Measurements from ENCODE around the gene INPPL1. TPM values are rescaled to one million over a fixed set of nuclear protein-coding genes. Genes with fewer than 3 reads are reported as not detected.
A peak's percentile ranks its signal among the peaks of the same experiment; 100 is the strongest.

INPPL1 gene, protein sequence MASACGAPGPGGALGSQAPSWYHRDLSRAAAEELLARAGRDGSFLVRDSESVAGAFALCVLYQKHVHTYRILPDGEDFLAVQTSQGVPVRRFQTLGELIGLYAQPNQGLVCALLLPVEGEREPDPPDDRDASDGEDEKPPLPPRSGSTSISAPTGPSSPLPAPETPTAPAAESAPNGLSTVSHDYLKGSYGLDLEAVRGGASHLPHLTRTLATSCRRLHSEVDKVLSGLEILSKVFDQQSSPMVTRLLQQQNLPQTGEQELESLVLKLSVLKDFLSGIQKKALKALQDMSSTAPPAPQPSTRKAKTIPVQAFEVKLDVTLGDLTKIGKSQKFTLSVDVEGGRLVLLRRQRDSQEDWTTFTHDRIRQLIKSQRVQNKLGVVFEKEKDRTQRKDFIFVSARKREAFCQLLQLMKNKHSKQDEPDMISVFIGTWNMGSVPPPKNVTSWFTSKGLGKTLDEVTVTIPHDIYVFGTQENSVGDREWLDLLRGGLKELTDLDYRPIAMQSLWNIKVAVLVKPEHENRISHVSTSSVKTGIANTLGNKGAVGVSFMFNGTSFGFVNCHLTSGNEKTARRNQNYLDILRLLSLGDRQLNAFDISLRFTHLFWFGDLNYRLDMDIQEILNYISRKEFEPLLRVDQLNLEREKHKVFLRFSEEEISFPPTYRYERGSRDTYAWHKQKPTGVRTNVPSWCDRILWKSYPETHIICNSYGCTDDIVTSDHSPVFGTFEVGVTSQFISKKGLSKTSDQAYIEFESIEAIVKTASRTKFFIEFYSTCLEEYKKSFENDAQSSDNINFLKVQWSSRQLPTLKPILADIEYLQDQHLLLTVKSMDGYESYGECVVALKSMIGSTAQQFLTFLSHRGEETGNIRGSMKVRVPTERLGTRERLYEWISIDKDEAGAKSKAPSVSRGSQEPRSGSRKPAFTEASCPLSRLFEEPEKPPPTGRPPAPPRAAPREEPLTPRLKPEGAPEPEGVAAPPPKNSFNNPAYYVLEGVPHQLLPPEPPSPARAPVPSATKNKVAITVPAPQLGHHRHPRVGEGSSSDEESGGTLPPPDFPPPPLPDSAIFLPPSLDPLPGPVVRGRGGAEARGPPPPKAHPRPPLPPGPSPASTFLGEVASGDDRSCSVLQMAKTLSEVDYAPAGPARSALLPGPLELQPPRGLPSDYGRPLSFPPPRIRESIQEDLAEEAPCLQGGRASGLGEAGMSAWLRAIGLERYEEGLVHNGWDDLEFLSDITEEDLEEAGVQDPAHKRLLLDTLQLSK
- total RNA-seq: 86.5 and 92.2 TPM in 2 replicates

DNA sequence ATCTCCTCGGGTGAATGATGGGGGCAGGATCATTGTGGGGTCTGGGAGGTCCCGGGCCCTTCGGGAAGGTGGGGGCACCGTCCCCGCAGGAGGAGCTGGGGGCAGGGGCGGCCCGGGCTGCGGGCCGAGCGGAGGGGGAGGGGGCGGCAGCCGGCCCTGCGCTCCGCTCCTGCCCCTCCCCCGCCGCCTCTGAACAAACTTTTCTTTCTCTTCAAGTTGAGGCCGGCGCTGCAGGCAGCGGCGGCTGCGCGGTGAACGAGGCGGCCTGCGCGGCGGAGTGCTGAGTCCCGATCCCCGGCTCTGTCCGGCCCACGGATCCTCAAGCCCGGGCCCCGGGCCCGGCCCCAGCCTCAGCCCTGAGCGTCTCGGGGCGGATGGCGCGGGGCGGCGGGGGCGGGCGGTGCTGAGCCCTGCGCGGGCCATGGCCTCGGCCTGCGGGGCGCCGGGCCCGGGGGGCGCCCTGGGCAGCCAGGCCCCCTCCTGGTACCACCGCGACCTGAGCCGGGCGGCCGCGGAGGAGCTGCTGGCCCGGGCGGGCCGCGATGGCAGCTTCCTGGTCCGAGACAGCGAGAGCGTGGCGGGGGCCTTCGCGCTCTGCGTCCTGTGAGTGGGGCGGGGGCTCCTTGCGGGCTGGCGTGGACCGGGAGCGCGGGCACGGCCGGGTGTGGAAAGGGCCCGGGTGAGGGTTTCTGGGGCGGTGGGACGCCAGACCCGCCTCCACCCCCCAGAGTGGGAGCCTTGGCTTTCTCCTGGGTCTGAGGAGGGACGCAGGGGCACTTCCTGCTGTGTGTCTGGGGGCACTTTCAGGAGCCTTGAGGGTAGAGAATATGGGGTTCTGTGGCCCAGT lies at the start of gene INPPL1:
Gene INPPL1, plus strand, starts transcription at position 204 of the 847 bp plus-strand sequence. Its CDS starts 218 bp downstream, at position 422.
- Histone ChIP-seq H2AFZ (ENCODE audit: low read length) (peak within 1 kb of the TSS; percentile 90), H3K27ac (ENCODE audit: low read depth, low read length) (peak within 1 kb of the TSS; percentile 74), H3K9me3 (ENCODE audit: low read depth, low read length) (no peaks in the 10 kb centered on the region), H3K4me1 (ENCODE audit: insufficient read depth, low read length) (peaks cover 16% of the 10 kb centered on the region), H3K79me2 (ENCODE audit: insufficient read depth, low read length) (peaks cover 51% of the 10 kb centered on the region), H4K20me1 (ENCODE audit: insufficient read depth, low read length) (peaks cover 43% of the 10 kb centered on the region), H3K4me2 (ENCODE audit: insufficient read depth, low read length) (peak within 1 kb of the TSS; percentile 93), H3K27me3 (ENCODE audit: insufficient read depth, low read length) (no peaks in the 10 kb centered on the region), H3K36me3 (ENCODE audit: insufficient read depth, low read length) (peaks cover 27% of the 10 kb centered on the region), H3K4me3 (ENCODE audit: insufficient read depth, low read length) (peak within 1 kb of the TSS; percentile 95)
- DNase-seq (ENCODE audit: insufficient read length, low spot score, missing footprints): peak; percentile 93
- TF ChIP-seq, protein P1, sequence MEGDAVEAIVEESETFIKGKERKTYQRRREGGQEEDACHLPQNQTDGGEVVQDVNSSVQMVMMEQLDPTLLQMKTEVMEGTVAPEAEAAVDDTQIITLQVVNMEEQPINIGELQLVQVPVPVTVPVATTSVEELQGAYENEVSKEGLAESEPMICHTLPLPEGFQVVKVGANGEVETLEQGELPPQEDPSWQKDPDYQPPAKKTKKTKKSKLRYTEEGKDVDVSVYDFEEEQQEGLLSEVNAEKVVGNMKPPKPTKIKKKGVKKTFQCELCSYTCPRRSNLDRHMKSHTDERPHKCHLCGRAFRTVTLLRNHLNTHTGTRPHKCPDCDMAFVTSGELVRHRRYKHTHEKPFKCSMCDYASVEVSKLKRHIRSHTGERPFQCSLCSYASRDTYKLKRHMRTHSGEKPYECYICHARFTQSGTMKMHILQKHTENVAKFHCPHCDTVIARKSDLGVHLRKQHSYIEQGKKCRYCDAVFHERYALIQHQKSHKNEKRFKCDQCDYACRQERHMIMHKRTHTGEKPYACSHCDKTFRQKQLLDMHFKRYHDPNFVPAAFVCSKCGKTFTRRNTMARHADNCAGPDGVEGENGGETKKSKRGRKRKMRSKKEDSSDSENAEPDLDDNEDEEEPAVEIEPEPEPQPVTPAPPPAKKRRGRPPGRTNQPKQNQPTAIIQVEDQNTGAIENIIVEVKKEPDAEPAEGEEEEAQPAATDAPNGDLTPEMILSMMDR (IDR thresholded peaks at IDR 0.05; ENCODE audit: extremely low read depth, low read depth, low read length): no peak

DNA sequence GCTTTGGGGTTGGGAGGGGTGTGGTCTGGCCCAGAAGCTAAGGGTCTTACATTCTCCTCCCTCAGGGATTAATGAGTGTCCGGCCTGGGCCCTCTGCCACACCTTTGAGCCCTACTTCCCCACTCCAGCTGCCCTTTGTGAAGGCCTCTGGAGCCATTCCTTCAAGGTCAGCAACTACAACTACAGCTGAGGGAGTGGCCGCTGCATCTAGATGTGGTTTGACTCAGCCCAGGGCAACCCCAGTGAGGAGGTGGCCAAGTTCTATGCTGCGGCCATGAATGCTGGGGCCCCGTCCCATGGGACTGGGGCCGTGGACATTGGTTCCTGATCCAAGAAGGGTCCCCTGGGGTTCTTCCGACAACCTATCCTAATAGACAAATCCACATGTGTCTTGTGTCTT lies 46.9 kb upstream of the INPPL1 start:
- H3K9me3 ChIP-seq (ENCODE audit: low read depth, low read length): no peaks in the 10 kb centered on the region
- no peaks in the 10 kb centered on the region for H3K79me2 ChIP-seq (ENCODE audit: insufficient read depth, low read length)
- H3K4me2 ChIP-seq (ENCODE audit: insufficient read depth, low read length): no peak overlapping the region
- H4K20me1 ChIP-seq (ENCODE audit: insufficient read depth, low read length): no peaks in the 10 kb centered on the region
- no peak for DNase-seq (ENCODE audit: insufficient read length, low spot score, missing footprints)
- TF ChIP-seq, protein P1 (IDR thresholded peaks at IDR 0.05; ENCODE audit: extremely low read depth, low read depth, low read length): no peak
- no peak overlapping the region for H2AFZ ChIP-seq (ENCODE audit: low read length)
- peaks cover 6% of the 10 kb centered on the region for H3K27me3 ChIP-seq (ENCODE audit: insufficient read depth, low read length)
- H3K4me3 ChIP-seq (ENCODE audit: insufficient read depth, low read length): no peak overlapping the region
- peaks cover 8% of the 10 kb centered on the region for H3K4me1 ChIP-seq (ENCODE audit: insufficient read depth, low read length)
- no peaks in the 10 kb centered on the region for H3K36me3 ChIP-seq (ENCODE audit: insufficient read depth, low read length)
- H3K27ac ChIP-seq (ENCODE audit: low read depth, low read length): no peak overlapping the region

DNA sequence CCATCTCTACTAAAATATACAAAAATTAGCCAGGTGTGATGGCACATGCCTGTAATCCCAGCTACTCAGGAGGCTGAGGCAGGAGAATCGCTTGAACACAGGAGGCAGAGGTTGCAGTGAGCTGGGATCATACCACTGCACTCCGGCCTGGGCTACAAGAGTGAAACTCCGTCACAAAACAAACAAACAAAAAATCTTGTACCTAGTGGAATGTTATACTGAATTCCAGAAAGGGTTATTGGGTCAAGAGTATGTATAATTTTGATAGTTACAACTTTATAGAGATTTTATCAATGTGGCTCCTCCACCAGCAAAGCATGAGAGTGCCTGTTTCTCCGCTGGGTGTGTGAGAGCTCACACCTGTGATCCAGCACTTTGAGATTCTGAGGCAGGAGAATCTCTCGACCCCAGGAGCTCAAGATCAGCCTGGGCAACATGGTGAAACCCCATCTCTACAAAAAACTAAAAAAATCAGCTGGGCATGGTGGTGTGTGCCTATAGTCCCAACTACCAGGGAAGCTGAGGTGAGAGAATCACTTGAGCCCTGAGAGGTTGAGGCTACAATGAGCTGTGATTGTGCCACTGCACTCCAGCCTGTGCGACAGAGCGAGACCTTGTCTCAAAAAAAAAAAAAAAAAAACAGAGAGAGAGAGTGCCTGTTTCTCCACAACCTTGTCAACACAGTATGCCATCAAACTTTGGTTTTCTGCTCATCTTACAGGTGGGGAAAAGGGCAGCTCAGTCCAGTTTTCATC lies 45.3 kb upstream of the INPPL1 start:
- Histone ChIP-seq H3K4me2 (ENCODE audit: insufficient read depth, low read length) (no peak overlapping the region), H3K79me2 (ENCODE audit: insufficient read depth, low read length) (no peaks in the 10 kb centered on the region), H3K27me3 (ENCODE audit: insufficient read depth, low read length) (peaks cover 6% of the 10 kb centered on the region), H3K9me3 (ENCODE audit: low read depth, low read length) (no peaks in the 10 kb centered on the region), H3K36me3 (ENCODE audit: insufficient read depth, low read length) (no peaks in the 10 kb centered on the region), H3K4me3 (ENCODE audit: insufficient read depth, low read length) (no peak overlapping the region), H3K4me1 (ENCODE audit: insufficient read depth, low read length) (peaks cover 11% of the 10 kb centered on the region), H2AFZ (ENCODE audit: low read length) (no peak overlapping the region), H4K20me1 (ENCODE audit: insufficient read depth, low read length) (no peaks in the 10 kb centered on the region), H3K27ac (ENCODE audit: low read depth, low read length) (no peak overlapping the region)
- no peak for DNase-seq (ENCODE audit: insufficient read length, low spot score, missing footprints)
- TF ChIP-seq, protein P1 (IDR thresholded peaks at IDR 0.05; ENCODE audit: extremely low read depth, low read depth, low read length): no peak
